HUES48 (cell line): Measurements from ENCODE around the gene TMEM179.
"Not testable (repeated sequence)": the region's sequence is repeated elsewhere in the genome, so short reads cannot be mapped to it uniquely, and the experiment has no call there.

Experiments
- H3K27ac ChIP-seq: one replicate; pipeline ENCODE4 v1.7.0; 2013; ENCODE audit warnings: low read depth, low read length, inconsistent platforms
- H3K27me3 ChIP-seq: 2 replicates; pipeline ENCODE4 v1.6.1; 2013; ENCODE audit warnings: mild to moderate bottlenecking, low read length; ENCODE audit not compliant: control insufficient read depth, insufficient read depth
- H3K36me3 ChIP-seq: 2 replicates; pipeline ENCODE4 v1.6.1; 2013; ENCODE audit warnings: low read length; ENCODE audit not compliant: control insufficient read depth, insufficient read depth
- H3K4me1 ChIP-seq: 2 replicates; pipeline ENCODE4 v1.6.1; 2013; ENCODE audit warnings: mild to moderate bottlenecking, low read length; ENCODE audit not compliant: control insufficient read depth, insufficient read depth
- H3K4me3 ChIP-seq: 2 replicates; pipeline ENCODE4 v1.5.1; 2013; ENCODE audit warnings: mild to moderate bottlenecking, low read depth, low read length
- H3K9ac ChIP-seq: 2 replicates; pipeline ENCODE4 v1.6.1; 2013; ENCODE audit warnings: mild to moderate bottlenecking, low read depth, low read length, moderate library complexity
- H3K9me3 ChIP-seq: 2 replicates; pipeline ENCODE4 v1.6.1; 2013; ENCODE audit warnings: low read length; ENCODE audit not compliant: control insufficient read depth, insufficient read depth

TMEM179 gene

DNA sequence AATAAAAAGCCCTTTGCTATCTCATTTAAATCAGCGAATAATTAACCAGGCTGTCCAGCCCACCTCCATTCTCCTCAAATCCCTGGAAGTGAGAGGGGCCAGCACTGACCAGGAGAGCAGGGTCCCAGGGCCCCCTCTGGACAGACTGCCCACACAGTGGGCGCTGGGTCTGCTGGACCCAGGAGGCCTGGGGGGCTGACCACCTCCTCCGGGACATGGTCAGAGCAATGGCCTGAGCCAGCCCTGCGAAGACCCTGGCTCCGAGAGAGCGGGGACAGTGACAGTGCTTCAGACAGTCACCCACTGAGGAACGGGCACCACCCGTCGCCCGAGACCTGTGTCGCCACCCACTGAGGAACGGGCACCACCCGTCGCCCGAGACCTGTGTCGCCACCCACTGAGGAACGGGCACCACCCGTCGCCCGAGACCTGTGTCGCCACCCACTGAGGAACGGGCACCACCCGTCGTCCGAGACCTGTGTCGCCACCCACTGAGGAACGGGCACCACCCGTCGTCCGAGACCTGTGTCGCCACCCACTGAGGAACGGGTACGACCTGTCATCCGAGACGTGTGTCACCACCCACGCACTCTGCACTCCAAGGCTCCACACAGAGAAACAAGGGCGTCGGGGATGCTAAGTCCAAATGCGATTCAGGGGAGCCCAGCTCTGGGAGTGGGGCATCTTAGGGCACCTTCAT, 32.4 kb upstream of the TMEM179 start:
- not testable (repeated sequence) for H3K27me3 ChIP-seq, H3K27ac ChIP-seq, H3K4me1 ChIP-seq, H3K36me3 ChIP-seq, H3K4me3 ChIP-seq, H3K9ac ChIP-seq, H3K9me3 ChIP-seq

DNA sequence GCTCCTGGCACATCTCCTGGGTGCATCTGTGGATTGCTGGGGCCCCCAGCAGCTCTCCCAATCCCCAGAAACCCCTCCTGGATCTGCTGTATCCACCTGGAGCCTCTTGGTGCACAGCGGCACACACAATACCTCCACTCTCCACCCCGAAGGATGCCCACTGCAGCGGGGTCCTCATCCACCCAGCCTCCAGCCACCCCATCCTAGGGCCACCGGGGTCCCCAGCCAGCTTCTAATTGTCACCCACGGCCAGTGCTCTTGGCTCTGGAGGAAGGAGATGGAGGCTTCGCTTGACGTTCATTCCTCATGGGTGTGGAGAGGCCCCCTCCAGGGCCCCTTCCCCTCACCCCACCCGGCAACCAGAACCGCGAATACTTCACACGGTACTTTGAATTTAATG, 31.6 kb upstream of the TMEM179 start:
- Histone ChIP-seq H3K4me3 (no peak overlapping the region), H3K36me3 (no peaks in the 10 kb centered on the region), H3K4me1 (0 out of 2 replicates have a peak, but pooled peaks cover 3% of the 10 kb centered on the region), H3K27ac (no peak overlapping the region), H3K9me3 (no peaks in the 10 kb centered on the region), H3K9ac (no peak overlapping the region), H3K27me3 (no peaks in the 10 kb centered on the region)

DNA sequence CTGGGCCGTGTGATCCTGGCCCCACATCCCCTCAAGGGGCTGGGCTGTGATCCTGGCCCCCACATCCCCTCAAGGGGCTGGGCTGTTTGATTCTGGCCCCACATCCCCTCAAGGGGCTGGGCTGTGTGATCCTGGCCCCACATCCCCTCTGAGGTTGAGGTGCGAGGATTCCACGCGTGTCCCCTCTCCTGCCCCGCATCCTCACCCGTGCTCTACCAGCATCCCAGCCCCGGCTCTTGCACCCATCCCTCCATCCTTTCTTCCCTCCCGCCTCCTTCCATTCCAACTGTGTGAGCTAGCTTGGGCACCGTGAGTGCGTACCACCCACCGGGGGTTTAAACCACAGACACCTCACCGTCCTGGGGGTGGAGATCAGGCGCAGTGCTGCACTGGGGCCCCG, 31.1 kb upstream of the TMEM179 start:
- Histone ChIP-seq H3K36me3 (no peaks in the 10 kb centered on the region), H3K4me3 (no peak overlapping the region), H3K4me1 (0 out of 2 replicates have a peak, but pooled peaks cover 3% of the 10 kb centered on the region), H3K9ac (no peak overlapping the region), H3K27ac (no peak overlapping the region), H3K27me3 (no peaks in the 10 kb centered on the region), H3K9me3 (no peaks in the 10 kb centered on the region)

DNA sequence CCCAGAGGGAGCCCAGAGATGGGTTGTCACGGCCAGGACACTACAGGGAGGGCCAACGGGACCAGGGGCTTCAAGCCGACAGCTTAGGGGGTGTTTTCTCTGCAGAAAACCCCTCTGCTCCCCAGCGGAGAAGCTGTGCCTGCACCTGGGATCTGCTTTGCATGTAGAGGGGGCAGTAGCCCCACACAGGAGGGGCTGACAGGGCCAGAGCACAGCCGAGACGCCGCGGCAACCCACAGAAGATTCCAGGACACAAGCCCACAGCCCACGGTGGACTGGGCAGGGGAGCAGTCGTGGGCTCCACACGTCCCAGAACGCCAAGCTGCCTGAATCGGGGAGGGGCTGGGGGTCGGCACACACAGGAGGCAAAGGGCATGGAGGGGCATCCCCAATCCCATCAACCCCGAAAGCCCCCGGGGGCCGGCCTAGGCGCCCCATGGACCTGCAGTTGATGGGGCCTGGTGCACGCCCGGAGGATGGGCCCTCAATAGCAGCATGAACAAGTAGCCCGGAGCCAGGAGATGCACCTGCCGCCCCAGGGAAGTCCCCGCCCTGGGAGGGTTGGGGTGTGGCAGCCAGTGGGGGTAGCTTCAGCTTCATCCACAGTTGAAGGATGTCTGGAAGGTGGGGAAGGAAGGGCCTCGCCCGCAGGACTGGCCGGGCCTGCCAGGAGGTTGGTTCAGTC, 30.5 kb upstream of the TMEM179 start:
- no peaks in the 10 kb centered on the region for H3K9me3 ChIP-seq
- H3K9ac ChIP-seq = no peak overlapping the region
- no peak overlapping the region for H3K4me3 ChIP-seq
- H3K27me3 ChIP-seq = no peaks in the 10 kb centered on the region
- no peak overlapping the region for H3K27ac ChIP-seq
- no peaks in the 10 kb centered on the region for H3K36me3 ChIP-seq
- H3K4me1 ChIP-seq = no peaks in the 10 kb centered on the region

DNA sequence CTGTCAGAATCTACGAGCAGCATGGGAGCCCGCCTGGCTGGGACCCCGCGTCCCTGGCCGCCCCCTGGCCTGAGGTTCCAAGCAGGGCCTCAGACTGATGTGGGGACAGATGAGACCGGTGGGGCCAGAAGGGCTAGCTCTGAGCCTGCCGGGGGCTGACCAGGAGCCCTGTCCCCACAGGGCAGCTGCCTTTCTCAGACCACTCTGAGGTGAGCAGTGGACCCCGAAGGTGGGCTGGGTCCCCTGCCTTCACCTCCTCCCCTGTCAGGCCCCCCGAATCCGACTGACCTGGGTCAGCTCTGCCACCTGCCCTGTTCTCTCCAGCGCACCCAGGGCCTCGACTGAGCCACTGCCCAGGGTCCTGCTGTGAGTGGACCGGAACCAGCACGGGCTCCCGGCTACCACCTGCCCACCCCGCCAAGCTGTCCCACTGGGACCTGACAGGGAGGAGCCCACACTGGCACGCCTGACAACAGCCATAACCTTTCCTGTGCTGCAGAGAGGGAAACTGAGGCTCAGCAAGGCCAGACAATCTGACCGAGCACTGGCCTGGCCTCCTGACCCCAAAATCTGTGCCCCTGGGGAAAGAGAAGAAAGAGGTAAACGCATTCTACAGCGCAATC, 29.7 kb upstream of the TMEM179 start:
- Histone ChIP-seq H3K27ac (no peak overlapping the region), H3K4me1 (no peaks in the 10 kb centered on the region), H3K9me3 (no peaks in the 10 kb centered on the region), H3K4me3 (no peak overlapping the region), H3K36me3 (no peaks in the 10 kb centered on the region), H3K27me3 (no peaks in the 10 kb centered on the region), H3K9ac (no peak overlapping the region)

DNA sequence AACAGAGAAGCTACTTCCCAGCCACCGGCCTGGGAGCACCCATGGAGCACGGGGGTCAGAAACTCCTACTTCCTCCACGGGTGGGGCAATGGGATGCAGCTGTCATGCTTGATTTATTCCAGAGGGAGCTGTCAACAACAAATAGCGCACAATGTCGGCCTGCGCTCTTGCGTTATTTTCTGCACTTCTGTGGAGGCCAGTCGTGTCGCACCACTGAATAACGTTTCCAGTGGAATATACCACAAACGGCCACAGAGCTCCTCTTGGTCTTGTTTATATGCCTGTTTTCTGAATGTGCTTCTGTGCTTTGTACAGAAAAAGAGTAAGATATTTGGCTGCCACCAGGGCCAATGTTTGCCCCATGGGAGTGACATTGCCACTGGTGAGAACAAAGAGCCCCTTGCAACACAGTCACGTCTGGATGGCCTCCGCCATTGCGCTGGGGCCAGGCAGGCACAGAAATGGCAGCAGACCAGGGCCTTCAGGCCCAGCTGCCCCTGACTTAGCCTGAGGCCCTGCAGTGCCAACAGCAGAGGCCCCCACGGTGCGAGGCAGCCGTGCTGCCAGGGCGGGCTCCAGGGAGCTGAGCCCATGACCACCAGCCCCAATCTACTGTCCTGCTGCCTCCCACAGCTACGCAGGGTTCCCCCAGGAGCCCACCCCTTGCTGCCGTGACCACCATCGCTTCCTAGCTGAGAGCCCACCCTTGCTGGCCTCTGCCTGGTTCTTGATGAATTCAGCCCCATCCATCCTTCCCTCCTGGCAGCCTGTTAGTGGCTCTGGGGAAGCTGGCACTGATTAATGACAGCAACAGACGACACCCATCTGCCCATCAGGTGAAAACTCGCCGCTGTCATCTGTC, 28.9 kb upstream of the TMEM179 start:
- Histone ChIP-seq H3K9ac (no peak overlapping the region), H3K27ac (no peak overlapping the region), H3K4me3 (no peak overlapping the region), H3K4me1 (no peaks in the 10 kb centered on the region), H3K9me3 (no peaks in the 10 kb centered on the region), H3K36me3 (no peaks in the 10 kb centered on the region), H3K27me3 (no peaks in the 10 kb centered on the region)

DNA sequence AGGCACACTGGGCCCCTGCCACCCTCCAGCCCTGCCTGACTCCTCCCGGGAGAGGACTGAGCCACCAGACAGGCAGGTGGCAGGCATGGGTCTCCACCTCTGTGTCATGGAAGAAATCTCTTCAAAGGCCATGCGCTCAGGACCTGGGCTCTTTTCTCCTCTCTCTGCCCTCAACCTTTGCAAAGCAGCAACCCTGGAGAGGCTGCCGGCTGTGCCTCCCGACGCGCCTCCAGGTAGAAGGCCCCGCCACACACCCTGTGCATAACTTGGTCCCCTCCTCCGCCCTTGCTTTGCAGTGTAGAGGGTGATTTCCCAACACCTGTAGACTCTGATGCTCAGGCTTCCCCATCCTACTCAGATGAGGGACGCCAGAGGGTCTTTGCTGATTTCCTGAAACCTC, 28.2 kb upstream of the TMEM179 start:
- Histone ChIP-seq H3K27ac (no peak overlapping the region), H3K4me1 (no peaks in the 10 kb centered on the region), H3K9me3 (no peaks in the 10 kb centered on the region), H3K9ac (no peak overlapping the region), H3K36me3 (no peaks in the 10 kb centered on the region), H3K27me3 (no peaks in the 10 kb centered on the region), H3K4me3 (no peak overlapping the region)

DNA sequence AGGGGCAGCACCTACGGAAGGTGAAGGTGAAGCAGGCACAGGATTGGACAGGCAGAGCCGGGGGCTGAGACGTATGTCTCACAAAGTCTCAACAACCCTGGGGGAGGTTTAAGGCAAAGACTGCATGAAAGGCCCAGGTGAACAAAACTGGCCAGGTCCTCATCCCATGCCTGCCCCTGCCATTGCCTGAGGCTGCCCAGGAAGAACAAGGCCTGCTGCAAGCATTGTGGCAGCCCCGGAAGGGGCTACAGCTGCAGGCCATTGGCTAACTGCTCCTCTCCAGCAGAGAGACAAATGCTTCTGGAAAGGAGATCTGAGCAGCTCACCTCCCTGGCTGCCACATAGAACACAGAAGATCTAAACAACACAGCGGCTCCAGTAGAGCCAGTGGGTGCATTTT, 20.4 kb upstream of the TMEM179 start:
- Histone ChIP-seq H3K36me3 (no peaks in the 10 kb centered on the region), H3K27ac (no peak overlapping the region), H3K4me1 (no peaks in the 10 kb centered on the region), H3K9ac (no peak overlapping the region), H3K4me3 (no peak overlapping the region), H3K9me3 (no peaks in the 10 kb centered on the region), H3K27me3 (no peaks in the 10 kb centered on the region)

DNA sequence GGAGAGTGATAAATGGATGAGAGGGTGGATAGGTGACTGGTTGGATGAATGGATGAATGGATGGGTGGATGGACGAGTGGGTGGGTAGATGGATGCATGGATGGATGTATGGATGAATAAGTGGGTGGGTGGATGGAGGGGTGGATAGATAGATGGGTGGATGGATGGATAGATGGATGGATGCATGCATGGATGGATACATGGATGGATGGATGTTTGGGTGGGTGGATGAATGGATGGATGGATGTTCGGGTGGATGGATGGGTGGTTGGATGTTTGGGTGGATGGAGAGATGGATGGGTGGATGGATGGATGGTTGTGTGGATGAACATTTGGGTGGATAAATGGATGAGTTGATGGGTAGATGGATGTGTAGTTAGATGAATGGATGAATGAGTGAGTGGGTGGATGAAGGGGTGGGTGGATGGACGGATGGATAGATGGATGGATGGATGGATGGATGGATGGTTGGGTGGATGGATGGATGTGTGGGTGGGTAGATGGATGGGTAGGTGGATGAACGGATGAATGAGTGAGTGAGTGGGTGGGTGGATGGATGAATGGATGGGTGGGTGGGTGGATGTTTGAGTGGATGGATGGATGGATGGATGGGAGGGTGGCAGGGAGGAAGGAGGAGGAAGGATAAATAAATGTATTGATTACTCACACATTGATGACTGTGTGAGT, 9.7 kb upstream of the TMEM179 start:
- Histone ChIP-seq H3K4me3 (no peak overlapping the region), H3K27ac (no peak overlapping the region), H3K9me3 (no peaks in the 10 kb centered on the region), H3K27me3 (peaks cover 4% of the 10 kb centered on the region; the same call in 1 of the 2 replicates), H3K9ac (no peak overlapping the region), H3K4me1 (no peaks in the 10 kb centered on the region), H3K36me3 (no peaks in the 10 kb centered on the region)

DNA sequence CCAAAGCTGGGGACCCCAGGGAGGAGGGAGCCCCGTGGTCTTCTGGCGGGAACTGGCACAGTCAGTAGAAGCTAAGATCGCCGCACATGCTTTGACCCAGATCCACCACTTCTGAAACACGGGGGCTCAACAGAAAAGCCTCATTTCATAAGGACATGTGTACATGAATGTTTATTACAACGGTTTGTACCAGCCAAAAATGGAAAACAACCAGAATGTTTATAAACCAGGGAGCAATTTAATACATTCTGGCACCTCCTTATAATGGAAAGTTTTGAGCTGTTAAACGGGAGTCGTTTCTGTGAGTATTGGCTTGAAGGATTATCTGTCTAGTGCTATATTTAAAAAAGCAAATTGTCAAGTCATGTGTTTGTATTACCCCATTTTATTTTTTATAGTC, 7.3 kb upstream of the TMEM179 start:
- no peaks in the 10 kb centered on the region for H3K9me3 ChIP-seq
- no peak overlapping the region for H3K9ac ChIP-seq
- no peak overlapping the region for H3K27ac ChIP-seq
- H3K4me1 ChIP-seq = no peaks in the 10 kb centered on the region
- peaks cover 10% of the 10 kb centered on the region; the same call in 1 of the 2 replicates for H3K27me3 ChIP-seq
- no peak overlapping the region for H3K4me3 ChIP-seq
- no peaks in the 10 kb centered on the region for H3K36me3 ChIP-seq
